HG03060 (cell line): ENCODE data around the gene NR1I2.

Experiments
- ATAC-seq: cut with Tn5 transposase; IDR thresholded peaks from one replicate; pipeline ENCODE4 v1.9.1; 2021; ENCODE audit warnings: low read depth, moderate number of reproducible peaks; ENCODE audit not compliant: unreplicated experiment

NR1I2 gene

GRCh38 chr3:119817071-119817470 is 35.2 kb downstream of the NR1I2 start:
- ATAC-seq = no peak

DNA sequence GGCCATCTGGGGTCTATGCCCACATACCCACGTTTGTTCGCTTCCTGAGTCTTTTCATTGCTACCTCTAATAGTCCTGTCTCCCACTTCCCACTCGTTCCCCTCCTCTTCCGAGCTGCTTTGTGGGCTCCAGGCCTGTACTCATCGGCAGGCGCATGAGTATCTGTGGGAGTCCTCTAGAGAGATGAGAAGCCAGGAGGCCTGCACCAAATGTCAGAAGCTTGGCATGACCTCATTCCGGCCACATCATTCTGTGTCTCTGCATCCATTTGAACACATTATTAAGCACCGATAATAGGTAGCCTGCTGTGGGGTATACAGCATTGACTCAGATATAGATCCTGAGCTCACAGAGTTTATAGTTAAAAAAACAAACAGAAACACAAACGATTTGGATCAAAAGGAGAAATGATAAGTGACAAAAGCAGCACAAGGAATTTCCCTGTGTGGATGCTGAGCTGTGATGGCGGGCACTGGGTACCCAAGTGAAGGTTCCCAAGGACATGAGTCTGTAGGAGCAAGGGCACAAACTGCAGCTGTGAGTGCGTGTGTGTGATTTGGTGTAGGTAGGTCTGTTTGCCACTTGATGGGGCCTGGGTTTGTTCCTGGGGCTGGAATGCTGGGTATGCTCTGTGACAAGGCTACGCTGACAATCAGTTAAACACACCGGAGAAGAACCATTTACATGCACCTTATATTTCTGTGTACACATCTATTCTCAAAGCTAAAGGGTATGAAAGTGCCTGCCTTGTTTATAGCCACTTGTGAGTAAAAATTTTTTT is 35.9 kb downstream of the NR1I2 start:
- no peak for ATAC-seq

DNA sequence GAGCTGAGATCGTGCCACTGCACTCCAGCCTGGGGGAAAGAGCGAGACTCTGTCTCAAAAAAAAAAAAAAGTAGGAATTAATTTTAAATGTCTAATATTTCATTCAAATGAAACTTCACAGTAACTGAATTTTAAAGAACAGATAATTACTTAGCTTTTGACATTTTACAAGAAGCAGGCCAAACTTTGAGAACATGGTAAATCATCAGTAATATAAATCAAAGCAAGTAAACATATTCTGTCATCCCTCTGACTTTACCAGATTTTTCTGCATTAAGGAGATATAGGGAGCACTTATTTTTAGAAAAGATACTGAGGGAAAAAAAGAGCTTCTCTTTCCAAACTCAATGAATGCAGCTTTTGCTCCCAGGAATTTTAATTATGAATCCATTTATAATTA is 37.0 kb downstream of the NR1I2 start:
- no peak for ATAC-seq

DNA sequence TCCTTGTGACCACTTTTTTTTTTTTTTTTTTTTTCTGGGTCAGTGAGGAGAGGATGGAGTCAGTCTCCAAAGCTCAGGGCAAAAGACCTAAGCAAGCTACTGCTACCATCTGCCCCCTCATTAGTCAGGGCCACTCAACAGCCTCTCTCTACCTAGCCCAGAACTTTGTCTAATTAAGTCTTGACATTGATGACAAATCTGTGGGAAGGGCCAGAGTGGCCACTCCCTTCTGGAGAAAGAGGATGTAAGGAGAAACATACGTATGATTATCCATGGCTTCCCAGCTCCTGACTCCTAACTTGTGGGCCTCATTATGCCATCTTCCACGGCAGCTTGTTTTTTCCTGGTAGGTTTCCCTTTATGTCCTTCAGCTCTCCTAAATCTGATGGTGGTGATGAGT is 37.9 kb downstream of the NR1I2 start:
- ATAC-seq = no peak

GRCh38 chr3:119825820-119826219 is 43.9 kb downstream of the NR1I2 start:
- no peak for ATAC-seq

GRCh38 chr3:119826711-119827608 is 45.1 kb downstream of the NR1I2 start:
- ATAC-seq = no peak

GRCh38 chr3:119829420-119829819 is 47.5 kb downstream of the NR1I2 start:
- ATAC-seq = no peak

DNA sequence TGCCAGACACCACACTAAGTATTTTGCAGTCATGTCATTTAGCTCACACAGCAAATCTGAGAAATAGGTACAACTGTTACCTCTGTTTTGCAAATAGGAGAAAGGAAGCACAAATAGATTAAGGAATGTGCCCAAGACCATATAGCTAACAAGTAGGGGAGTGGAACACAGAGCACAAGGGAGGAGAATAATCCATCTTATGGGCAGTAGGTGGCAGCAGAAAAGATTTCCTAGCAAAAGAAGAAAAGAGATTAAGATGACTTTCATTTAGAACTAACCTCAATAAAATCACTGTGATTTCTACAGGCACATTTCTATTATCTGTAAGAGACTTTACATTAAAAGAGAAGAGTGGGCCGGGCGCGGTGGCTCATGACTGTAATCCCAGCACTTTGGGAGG is 49.1 kb downstream of the NR1I2 start:
- ATAC-seq = no peak

GRCh38 chr3:119831941-119832371 is 50.1 kb downstream of the NR1I2 start:
- ATAC-seq = no peak

DNA sequence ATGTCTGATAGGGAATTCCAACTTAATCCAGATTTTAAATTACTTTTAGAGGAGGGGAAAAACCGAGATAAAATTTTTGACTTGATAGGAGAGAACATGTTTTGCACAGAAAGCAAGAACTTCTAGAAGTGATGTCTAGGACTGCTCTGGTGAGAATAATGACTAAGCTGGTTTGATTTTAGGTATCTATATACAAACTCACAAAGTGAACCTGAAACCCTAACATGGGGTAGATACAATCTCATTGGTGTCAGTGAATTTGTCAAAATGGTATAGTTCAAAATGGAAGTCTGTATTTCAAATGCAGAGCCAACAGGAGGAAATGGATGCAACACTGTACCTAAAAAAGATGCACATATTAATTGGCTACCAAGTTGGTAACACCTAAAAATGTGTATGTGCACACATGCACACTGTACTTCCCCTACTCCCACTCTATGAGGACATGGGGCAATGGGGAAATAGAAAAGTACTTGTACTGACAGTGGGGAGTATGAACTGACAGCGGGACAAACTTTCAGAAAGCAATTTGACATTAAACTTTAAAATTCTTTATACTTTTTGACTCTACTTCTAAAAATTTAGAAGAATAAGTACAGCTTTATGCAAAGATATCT is 53.0 kb downstream of the NR1I2 start:
- ATAC-seq = no peak

DNA sequence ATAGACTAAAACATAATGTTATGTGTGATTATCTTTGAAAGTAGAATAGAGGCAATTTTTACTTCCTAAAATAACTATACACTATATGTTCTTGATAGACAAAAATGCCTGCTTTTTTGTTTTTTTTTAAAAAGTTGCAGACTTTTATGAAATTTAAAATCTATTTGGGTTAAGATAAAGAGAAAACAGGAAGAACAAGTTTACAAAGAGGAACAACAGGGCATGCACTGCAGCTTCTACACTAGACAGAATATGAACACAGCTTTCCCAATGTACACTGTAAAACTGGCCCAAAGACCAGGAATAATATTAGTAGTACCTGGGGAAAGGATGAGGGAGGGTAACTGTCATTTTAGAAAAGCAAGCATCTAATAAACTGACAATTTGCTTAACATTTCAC is 53.7 kb downstream of the NR1I2 start:
- no peak for ATAC-seq

GRCh38 chr3:119841808-119842471 is 60.0 kb downstream of the NR1I2 start:
- ATAC-seq = no peak

DNA sequence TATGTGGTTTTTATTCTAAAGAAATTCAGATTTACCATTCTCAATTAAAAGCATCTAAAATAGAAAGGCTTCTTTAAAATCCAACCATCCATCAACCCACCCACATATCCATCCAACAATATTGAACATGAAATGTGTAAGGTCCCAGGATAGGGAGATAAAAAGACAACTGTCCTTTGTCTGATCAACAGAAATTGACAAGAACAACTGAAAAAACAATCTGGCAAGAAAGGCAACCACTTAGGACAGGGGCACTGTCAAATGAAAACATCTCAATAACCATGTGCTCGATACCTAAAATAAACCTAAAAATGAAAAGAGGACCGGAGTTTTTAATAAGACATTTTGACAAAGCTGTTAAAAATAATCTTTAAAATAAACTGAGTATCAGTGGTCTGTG is 67.2 kb downstream of the NR1I2 start:
- ATAC-seq = no peak

- ATAC-seq = no peak
These were observed 74.8 kb downstream of the NR1I2 start for GRCh38 chr3:119856695-119857094.

GRCh38 chr3:119858957-119859356 is 77.1 kb downstream of the NR1I2 start:
- no peak for ATAC-seq

DNA sequence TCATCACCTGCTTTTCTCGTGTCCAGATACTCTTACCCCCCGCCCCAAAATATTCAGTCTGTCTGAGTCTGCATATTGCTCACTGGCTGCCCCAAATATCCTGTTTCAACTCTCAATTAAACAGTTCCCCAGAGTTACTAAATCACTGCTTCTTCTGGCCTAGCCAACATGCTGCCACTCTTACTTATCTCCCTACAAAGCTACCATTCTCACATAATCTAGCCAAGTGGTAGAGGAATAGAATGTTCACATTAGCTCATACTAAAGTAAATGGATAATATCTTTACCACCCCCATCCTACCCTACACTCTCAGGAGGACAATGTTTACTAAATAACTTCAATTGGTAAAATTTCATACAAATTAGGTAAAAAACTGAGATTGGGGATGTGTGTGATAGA is 77.8 kb downstream of the NR1I2 start:
- ATAC-seq = no peak

- ATAC-seq = no peak
These were observed 79.8 kb downstream of the NR1I2 start for GRCh38 chr3:119861681-119862080.

- no peak for ATAC-seq
These were observed 80.7 kb downstream of the NR1I2 start for GRCh38 chr3:119862616-119863015.

DNA sequence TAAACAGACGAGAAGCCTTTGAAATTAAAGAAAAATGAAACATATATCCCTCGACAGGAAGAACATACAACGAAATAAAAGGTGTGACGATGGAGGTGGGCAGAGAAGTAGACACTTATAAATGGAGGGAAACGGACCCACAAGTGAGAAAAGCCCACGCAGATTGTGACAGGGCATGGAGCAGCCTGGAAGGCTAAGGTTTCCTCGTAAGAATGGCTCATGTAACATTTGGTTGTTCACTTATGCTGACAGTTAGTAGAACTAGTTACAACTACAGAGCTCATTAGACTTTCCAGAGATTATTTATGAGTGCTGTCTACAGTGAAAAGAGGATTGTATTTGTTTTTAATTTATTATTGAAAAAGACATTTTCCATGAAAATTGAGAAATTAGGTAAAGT is 82.6 kb downstream of the NR1I2 start:
- no peak for ATAC-seq
